NCI-H2029 (cell line): ENCODE data around the gene DKKL1.
"Not testable (repeated sequence)": the region's sequence is repeated elsewhere in the genome, so short reads cannot be mapped to it uniquely, and the experiment has no call there.

Experiments
- DNase-seq: peaks from one replicate; lab custom pipeline; 2025; lab: John Stamatoyannopoulos, UW

The DKKL1 gene

DNA sequence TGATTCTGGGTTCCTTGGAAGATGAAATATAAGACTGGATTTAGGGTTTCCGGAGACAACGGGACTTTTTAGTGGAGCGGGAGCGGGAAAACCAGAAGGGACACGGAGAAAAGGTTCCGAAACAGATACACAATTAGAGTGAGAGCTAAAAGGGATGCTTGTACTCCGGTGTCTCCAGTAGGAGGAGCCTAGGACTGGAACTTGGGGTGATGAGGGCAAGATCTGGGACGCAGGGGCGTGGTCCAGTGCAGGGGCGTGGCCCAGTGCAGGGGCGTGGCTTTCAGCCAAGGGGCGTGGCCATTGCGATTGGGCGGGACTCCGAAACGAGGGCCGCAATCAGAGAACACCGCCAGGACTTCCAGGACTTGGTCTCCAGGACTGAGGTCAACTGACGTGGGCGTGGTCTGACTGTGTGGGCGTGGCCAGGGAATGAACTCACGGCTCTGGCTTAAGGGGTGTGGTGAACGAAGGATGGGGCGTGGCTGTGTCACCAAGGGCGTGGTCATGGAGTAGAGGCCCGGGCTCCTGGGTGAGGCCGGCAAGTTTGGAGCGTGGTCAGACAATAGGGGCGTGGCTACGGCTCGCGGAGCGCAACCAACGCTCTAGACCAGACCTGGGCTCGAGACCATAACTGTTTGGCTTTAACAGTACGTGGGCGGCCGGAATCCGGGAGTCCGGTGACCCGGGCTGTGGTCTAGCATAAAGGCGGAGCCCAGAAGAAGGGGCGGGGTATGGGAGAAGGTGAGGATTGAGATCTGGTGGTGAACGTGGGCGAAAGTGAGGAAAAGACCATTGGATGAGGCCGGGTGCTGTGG lies at the start of gene DKKL1:
DKKL1 (plus strand) TSS at position 610 of the 815 bp plus-strand sequence; CDS start at position 732, 122 bp downstream.
- peak; percentile 61 for DNase-seq

DNA sequence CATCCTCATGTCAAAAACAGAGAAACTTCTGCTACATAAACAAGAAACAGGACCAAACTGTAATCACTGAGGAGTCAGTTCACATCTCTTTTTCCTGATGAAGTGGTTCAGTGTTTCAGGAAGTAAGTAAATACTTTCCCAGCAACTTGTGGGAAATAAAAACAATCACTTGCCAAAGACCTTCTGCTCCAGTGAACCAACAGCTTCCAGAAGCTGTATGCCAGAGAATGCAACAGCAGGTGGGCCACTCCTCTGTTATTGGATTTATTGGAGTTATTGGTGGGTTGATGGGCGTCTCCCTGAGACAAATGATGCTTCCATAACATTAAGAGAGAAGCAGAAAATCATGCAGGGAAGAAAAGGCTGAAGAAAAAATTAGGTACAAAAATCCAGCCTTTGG lies 48.6 kb upstream of the DKKL1 start:
- no peak for DNase-seq

DNA sequence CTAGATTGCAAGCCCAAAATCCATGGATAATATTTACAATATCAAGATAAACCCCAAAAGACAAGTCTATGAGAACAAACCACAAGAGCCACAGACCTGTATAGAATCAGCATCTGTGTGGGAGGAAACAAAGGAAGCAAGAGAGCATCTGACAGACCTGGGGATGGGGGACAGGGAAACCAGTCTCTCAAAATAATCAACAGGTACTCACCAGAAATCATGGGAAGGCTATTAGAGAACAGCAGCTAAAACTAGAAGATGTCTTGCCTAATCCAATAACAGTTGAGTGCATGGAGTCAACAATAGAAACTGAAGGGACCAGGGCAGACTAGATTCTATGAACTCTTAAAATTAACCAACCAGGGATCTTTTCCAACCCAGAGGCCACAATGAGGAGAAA lies 47.4 kb upstream of the DKKL1 start:
- DNase-seq: no peak

- no peak for DNase-seq
These were observed 45.4 kb upstream of the DKKL1 start for GRCh38 chr19:49318296-49318695.

DNA sequence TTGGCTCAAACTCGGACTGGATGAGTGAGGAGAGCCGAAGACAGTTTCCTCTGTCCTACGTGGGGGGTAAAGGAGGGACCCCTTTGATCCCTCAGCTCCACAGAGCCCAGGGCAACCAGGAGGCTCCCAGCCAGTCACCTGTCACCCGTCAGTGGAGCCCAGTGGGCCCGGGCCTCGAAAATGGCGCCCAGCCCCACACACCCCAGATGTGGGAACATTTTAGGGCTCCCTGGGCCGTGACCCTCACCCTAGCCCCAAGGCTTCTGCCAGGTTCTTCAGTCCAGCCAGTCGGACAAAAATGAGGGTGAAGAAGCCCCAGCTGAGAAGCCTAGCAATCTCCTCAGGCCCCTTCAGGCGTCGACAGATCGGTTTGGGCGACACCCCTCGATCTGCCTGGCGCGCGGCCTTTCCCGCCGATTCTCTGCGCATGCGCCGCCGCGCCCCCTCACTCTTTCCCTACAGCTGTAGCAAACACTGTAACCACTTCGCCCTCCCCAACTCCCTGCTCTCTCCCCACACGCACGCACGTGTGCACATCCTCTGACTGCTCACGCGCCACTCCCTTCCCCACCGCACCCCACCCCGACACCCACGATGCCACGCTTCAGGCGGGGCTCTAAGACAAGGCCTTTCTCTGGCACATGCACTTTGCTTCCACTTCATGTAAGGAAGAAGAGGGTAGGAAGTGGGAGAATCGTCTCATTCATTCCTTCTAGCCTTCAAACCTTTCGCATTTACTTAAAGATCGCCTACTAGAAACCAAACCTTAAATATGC lies 38.7 kb upstream of the DKKL1 start, which contains the start of gene SLC6A16:
SLC6A16 (minus strand) TSS at position 391 of the 776 bp plus-strand sequence. CDS start 13,844 bp downstream, outside the sequence.
- DNase-seq: no peak

DNA sequence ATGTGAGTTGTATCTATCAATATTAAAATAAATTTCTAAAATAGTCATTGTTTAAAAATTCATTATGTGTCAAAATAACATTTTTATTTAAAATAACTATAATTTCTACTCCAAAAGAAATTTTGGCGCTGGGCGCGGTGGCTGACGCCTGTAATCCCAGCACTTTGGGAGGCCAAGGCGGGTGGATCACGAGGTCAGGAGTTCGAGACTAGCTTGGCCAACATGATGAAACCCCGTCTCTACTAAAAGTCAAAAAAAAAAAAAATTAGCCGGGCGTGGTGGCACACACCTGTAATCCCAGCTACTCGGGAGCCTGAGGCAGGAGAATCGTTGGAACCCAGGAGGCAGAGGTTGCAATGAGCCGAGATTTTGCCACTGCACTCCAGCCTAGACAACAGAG lies 37.9 kb upstream of the DKKL1 start:
- not testable (repeated sequence) for DNase-seq

- no peak for DNase-seq
These were observed 37.4 kb upstream of the DKKL1 start for GRCh38 chr19:49326165-49326704.

DNA sequence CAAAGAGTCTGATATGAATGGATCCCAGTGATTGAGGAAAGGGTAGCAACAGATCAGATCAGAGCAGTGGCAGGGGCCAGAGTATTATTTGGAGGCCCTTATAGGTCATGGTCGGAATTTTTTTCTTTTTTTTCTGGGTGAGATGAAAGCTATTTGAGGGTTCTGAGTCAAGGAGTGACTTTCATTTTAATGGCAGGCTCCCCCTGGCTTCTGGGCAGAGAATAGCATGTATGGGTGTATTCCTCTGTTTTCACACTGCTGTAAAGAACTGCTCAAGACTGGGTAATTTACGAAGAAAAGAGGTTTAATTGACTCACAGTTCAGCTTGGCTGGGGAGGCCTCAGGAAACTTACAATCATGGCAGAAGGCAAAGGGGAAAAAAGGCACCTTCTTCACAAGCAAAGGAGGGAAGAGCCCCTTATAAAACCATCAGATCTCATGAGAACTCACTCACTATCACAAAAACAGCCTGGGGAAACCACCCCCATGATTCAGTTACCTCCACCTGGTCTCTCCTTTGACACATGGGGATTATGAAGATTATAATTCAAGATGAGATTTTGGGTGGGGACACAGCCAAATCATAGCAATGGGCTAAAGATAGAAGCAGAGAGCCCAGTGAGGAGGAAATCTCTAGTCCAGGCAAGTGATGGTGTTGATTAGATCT lies 35.7 kb upstream of the DKKL1 start:
- no peak for DNase-seq

DNA sequence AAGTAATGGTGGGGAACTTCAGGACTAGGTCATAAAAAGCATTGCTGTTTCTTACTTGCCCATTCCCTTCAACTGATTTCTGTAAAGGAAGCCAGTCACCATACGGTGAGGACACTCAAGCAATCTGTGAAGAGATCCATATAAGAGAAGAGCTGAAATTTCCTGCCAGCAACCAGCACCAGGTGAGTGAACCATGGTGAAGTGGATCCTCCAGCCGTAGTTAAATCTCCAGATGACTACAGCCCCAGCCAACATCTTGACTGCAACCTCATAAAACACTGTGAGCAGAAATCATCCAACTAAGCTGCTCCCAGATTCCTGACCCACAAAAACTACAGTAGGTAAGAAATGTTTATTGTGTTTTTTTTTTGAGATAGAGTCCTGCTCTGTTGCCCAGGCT lies 34.9 kb upstream of the DKKL1 start:
- no peak for DNase-seq

- DNase-seq: not testable (repeated sequence)
These were observed 32.5 kb upstream of the DKKL1 start for GRCh38 chr19:49331187-49331586.

GRCh38 chr19:49331616-49332055 lies 32.0 kb upstream of the DKKL1 start:
- DNase-seq: no peak

DNA sequence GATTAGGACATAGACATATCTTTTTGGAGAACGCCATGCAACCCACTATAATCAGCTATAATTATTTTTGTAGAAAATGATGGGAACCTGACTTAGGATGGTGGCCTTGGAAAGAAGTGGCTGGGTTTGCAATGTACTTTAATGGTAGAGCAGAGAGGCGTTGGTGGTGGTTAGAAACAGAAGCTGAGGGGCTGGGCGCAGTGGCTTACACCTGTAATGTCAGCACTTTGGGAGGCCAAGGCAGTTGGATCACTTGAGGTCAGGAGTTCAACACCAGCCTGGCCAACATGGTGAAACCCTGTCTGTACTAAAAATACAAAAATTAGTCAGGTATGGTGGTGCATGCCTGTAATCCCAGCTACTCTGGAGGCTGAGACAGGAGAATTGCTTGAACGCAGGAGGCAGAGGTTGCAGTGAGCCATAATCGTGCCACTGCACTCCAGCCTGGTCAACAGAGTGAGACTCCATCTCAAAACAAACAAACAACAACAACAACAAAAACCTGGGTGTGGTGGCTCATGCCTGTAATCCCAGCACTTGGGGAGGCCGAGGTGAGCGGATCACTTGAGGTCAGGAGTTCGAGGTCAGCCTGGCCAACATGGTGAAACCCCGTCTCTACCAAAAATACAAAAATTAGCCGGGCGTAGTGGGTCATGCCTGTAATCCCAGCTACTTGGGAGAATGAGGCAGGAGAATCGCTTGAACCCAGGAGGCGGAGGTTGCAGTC lies 30.8 kb upstream of the DKKL1 start:
- DNase-seq: not testable (repeated sequence)

DNA sequence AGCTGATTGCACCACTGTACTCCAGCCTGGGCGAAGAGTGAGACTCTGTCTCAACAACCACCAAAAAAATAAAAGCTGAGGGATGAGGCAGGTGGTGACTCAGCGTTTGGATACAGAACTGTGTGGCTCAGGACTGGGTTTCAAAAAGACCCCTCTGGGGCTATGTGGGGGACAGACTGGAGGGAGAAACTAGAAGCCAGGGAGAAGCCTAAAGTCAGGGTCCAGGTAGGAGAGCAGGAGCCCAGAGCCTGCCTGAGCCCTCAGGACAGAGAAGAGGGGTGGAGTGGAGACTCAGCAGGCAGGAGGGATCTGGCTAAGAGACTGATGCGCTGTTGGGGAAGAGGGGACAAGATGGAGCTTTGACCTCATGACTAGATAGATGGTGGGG lies 30.3 kb upstream of the DKKL1 start:
- no peak for DNase-seq

DNA sequence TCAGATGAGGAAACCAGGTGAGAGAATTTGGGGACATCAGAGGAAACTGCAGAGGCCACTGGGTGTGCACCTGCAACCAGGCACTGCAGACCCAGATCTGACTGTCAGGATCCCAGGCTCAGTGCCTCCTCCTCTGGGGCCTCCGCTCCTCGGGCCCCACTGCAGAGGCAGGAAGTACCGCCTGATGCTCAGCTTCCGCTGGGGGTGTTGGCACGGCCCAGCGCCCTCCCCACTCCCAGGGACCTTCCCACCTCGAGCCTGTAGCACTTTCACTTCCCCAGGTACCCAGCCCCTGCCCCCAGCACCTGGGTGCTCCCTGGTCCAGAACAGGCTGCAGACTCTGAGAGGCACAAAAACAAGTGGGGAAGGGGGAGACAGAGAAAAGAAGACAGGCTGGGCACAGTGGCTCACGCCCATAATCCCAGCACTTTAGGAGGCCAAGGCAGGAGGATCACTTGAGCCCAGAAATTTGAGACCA lies 29.8 kb upstream of the DKKL1 start:
- no peak for DNase-seq

DNA sequence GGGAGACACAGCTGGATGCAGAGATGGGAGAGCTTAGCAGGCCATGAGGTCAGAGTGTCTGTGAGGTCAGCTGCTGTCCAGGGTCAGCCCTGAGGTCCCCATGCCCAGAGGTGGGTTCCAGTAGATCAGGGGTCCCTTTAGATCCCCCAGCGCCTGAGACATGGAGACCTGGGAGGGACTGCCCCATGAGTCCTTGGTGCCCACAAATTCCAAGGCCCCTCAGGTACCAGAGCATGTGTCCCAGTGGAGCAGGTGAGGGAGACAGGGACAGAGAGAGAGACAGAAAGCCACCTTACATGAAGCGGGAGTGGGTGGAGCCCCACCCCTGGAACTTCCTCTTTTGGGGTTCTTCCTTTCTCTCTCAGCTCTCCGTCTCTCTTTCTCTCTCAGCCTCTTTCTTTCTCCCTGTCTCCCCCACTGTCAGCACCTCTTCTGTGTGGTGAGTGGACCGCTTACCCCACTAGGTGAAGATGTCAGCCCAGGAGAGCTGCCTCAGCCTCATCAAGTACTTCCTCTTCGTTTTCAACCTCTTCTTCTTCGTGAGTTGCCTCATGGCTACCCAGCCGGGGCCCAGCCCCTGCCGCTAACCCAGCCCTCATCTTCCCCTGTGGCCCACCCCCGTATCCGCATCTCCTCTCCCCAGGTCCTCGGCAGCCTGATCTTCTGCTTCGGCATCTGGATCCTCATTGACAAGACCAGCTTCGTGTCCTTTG lies 28.4 kb upstream of the DKKL1 start, which contains the start of gene CD37:
CD37 (plus strand) TSS at position 336 of the 713 bp plus-strand sequence; CDS start at position 471, 135 bp downstream.
- DNase-seq: no peak

DNA sequence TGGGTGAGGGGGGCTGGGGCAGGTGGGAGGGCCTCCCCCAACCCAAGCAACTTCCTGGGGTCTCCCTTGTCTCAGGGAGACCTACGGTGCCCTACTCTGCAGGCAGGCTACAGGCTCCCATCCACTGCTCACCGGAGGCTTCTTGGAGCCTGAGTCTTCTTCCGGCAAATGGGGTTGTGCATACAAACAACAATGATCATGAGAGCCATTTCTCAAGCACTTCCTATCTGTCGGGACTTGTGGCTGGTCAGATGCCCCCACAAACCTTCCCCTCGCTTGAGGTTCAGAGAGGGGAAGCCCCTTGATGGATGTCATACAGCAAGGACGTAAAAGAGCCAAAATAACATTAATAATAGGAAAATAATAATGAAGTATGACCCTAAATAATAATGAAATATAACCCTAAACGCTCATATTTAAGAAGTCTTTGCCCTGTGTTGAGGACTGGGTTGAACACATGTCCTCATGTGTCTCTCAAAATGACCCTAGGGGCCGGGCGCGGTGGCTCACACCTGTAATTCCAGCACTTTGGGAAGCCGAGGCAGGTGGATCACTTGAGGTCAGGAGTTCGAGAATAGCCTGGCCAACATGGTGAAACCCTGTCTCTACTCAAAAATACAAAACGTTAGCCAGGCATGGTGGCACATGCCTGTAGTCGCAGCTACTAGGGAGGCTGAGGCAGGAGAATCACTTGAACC lies 27.7 kb upstream of the DKKL1 start:
- no peak for DNase-seq

- DNase-seq: no peak
These were observed 27.0 kb upstream of the DKKL1 start for GRCh38 chr19:49336482-49337266.

DNA sequence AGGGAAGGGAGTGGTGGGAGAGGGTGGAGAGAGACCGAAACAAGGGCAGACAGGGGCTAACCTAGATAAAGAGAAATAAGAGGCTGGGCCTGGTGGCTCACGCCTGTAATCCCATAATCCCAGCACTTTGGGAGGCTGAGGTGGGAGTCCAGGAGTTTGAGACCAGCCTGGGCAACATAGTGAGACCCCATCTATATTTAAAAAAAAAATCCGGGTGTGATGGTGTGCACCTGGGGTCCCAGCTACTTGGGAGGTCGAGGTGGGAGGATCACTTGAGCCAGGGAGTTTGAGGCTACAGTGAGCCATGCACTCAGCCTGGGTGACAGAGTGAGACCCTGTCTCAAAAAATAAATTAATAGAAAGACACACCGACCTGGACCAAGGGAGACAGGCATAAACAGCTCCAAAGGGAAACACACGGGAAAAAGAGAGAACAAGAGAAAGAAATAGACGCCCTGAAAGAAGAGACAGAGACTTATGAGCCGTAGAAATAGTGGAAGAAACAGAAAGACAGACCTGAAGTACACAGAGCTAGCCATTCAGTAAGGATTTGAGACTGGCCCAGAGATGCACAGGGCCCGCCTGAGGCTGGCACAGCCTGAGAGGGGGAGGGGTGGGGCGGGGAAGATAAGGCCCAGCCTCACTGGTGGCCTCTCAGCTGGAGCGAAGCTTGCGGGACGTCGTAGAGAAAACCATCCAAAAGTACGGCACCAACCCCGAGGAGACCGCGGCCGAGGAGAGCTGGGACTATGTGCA lies 26.2 kb upstream of the DKKL1 start:
- DNase-seq: no peak
